OCI-LY3 (cell line): ENCODE measurements around the gene YAF2.
A peak's percentile ranks its signal among the peaks of the same experiment; 100 is the strongest.

Experiments used
- H2AFZ ChIP-seq: fragments of 200-600, 300-600 bp; shearing (Covaris generic); 2 replicates; pipeline ENCODE4 v1.6.0; 2014; ENCODE audit warnings: antibody characterized with exemption, low read depth, low read length
- H3K27ac ChIP-seq: fragments of 200-600, 300-600 bp; sonication (generic); 2 replicates; pipeline ENCODE4 v1.5.1; 2014; ENCODE audit warnings: mild to moderate bottlenecking, low read length, moderate library complexity, mixed read lengths
- H3K27me3 ChIP-seq: fragments of 200-600, 300-600 bp; sonication (generic); 2 replicates; pipeline ENCODE4 v1.6.1; 2014; ENCODE audit warnings: low read depth, low read length, mixed read lengths
- H3K36me3 ChIP-seq: fragments of 200-600, 300-600 bp; sonication (generic); replicated peaks from 2 replicates; pipeline ENCODE3; 2014; ENCODE audit warnings: low read depth, low read length, mixed read lengths
- H3K4me1 ChIP-seq: fragments of 300-600, 200-600 bp; sonication (generic); 2 replicates; pipeline ENCODE4 v1.6.1; 2014; ENCODE audit warnings: low read length, mixed read lengths
- H3K4me2 ChIP-seq: fragments of 200-600, 300-600 bp; sonication (generic); 2 replicates; pipeline ENCODE4 v1.6.1; 2014; ENCODE audit warnings: low read length, mixed read lengths
- H3K4me3 ChIP-seq: fragments of 300-600, 200-600 bp; sonication (generic); 2 replicates; pipeline ENCODE4 v1.5.1; 2014; ENCODE audit warnings: antibody characterized with exemption, mild to moderate bottlenecking, low read length, moderate library complexity
- H3K79me2 ChIP-seq: fragments of 300-600, 200-600 bp; shearing (Covaris generic); 2 replicates; pipeline ENCODE4 v1.6.1; 2014; ENCODE audit warnings: mild to moderate bottlenecking, low read length, mixed read lengths
- H3K9ac ChIP-seq: fragments of 300-600, 200-600 bp; shearing (Covaris generic); 2 replicates; pipeline ENCODE4 v1.6.0; 2014; ENCODE audit warnings: mild to moderate bottlenecking, low read length, moderate library complexity
- H3K9me3 ChIP-seq: fragments of 200-600, 300-600 bp; shearing (Covaris generic); 2 replicates; pipeline ENCODE4 v1.6.1; 2014; ENCODE audit warnings: low read length, mixed read lengths; ENCODE audit not compliant: insufficient read depth
- H4K20me1 ChIP-seq: fragments of 200-600, 300-600 bp; sonication (generic); 2 replicates; pipeline ENCODE4 v1.6.1; 2016; ENCODE audit warnings: low read length, mixed read lengths; ENCODE audit not compliant: insufficient read depth
- EZH2phosphoT487 ChIP-seq: fragments of 200-600 bp; shearing (Covaris generic); IDR thresholded peaks from 2 replicates; pipeline ENCODE4 v1.6.1; 2018; ENCODE audit warnings: antibody characterized with exemption, mixed run types, low read depth
- TF ChIP-seq, protein P1 (sequence below): fragments of 200-600, 300-600 bp; sonication (generic); IDR thresholded peaks from 2 replicates; pipeline ENCODE4 v1.5.1; 2014; ENCODE audit warnings: antibody characterized with exemption, low read length, low read depth

The YAF2 gene

DNA sequence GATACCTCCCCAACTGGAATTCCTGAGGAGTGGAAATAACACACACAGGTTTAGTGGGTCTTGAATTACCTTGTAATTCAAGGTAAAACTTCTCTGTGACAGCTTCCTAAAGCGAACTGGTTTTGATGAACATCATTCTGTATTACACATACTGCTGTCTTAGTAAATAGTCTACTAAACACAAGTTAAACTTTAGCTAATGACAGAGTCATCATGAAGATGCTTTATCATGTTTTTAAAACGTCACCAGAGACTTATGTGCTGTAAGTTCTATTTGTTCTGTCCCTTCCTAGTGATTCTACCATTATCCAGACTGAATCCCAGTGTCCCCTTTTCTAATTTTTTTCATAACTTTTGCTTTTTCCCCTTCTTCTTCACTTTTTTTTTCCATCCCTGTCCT lies 81.8 kb downstream of the YAF2 start:
- H3K27ac ChIP-seq = no peak overlapping the region
- no peak overlapping the region for H3K4me2 ChIP-seq
- no peaks in the 10 kb centered on the region for H3K4me1 ChIP-seq
- H2AFZ ChIP-seq = no peak overlapping the region
- H3K27me3 ChIP-seq = no peaks in the 10 kb centered on the region
- H3K79me2 ChIP-seq = no peaks in the 10 kb centered on the region
- H3K36me3 ChIP-seq = peaks cover 16% of the 10 kb centered on the region
- no peak overlapping the region for H3K4me3 ChIP-seq
- no peaks in the 10 kb centered on the region for H3K9me3 ChIP-seq
- no peak overlapping the region for H3K9ac ChIP-seq
- no peaks in the 10 kb centered on the region for H4K20me1 ChIP-seq
- TF ChIP-seq EZH2phosphoT487 = no peak

- Histone ChIP-seq H3K36me3 (no peaks in the 10 kb centered on the region), H3K9ac (peak overlapping the region; percentile 69; the same call in 1 of the 2 replicates), H3K79me2 (peaks cover 29% of the 10 kb centered on the region), H4K20me1 (peaks cover 15% of the 10 kb centered on the region; the same call in 1 of the 2 replicates), H3K4me2 (peak overlapping the region; percentile 90), H3K27me3 (no peaks in the 10 kb centered on the region), H2AFZ (peak overlapping the region; percentile 95), H3K4me1 (peaks cover 23% of the 10 kb centered on the region), H3K27ac (no peak overlapping the region), H3K9me3 (no peaks in the 10 kb centered on the region), H3K4me3 (peak overlapping the region; percentile 82)
- TF ChIP-seq EZH2phosphoT487 = no peak
- TF ChIP-seq, protein P1, sequence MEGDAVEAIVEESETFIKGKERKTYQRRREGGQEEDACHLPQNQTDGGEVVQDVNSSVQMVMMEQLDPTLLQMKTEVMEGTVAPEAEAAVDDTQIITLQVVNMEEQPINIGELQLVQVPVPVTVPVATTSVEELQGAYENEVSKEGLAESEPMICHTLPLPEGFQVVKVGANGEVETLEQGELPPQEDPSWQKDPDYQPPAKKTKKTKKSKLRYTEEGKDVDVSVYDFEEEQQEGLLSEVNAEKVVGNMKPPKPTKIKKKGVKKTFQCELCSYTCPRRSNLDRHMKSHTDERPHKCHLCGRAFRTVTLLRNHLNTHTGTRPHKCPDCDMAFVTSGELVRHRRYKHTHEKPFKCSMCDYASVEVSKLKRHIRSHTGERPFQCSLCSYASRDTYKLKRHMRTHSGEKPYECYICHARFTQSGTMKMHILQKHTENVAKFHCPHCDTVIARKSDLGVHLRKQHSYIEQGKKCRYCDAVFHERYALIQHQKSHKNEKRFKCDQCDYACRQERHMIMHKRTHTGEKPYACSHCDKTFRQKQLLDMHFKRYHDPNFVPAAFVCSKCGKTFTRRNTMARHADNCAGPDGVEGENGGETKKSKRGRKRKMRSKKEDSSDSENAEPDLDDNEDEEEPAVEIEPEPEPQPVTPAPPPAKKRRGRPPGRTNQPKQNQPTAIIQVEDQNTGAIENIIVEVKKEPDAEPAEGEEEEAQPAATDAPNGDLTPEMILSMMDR = peak; percentile 26; the same call in 1 of the 2 replicates
Measured at GRCh38 chr12:42145552-42146215, 92.4 kb downstream of the YAF2 start.

DNA sequence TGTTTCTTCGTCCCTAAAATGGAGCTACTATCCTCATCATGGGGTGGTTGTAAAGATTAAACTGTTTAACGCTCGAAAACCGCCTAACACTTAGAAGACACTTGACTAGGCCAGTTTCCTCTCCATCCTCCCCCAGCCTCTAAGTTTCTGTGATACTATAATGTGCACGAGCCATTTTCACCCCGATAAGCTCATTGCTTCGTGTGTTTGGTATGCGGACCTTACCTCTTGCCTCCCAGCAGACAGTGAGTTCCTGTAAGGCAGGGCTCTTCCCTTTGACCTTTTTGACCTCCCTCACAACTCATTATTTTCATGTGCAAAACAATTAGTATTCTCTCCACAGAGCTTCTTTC lies 92.9 kb downstream of the YAF2 start:
- Histone ChIP-seq H4K20me1 (peaks cover 19% of the 10 kb centered on the region; the same call in 1 of the 2 replicates), H3K4me2 (peak overlapping the region; percentile 90), H3K36me3 (no peaks in the 10 kb centered on the region), H3K9ac (peak overlapping the region; percentile 69), H3K27ac (0 out of 2 replicates have a peak overlapping the region, but pooled peaks have one; percentile 14), H2AFZ (peak overlapping the region; percentile 95), H3K9me3 (no peaks in the 10 kb centered on the region), H3K4me3 (peak overlapping the region; percentile 82), H3K79me2 (peaks cover 34% of the 10 kb centered on the region), H3K27me3 (no peaks in the 10 kb centered on the region), H3K4me1 (peaks cover 23% of the 10 kb centered on the region)
- TF ChIP-seq, protein P1 = no peak
- TF ChIP-seq EZH2phosphoT487 = no peak

DNA sequence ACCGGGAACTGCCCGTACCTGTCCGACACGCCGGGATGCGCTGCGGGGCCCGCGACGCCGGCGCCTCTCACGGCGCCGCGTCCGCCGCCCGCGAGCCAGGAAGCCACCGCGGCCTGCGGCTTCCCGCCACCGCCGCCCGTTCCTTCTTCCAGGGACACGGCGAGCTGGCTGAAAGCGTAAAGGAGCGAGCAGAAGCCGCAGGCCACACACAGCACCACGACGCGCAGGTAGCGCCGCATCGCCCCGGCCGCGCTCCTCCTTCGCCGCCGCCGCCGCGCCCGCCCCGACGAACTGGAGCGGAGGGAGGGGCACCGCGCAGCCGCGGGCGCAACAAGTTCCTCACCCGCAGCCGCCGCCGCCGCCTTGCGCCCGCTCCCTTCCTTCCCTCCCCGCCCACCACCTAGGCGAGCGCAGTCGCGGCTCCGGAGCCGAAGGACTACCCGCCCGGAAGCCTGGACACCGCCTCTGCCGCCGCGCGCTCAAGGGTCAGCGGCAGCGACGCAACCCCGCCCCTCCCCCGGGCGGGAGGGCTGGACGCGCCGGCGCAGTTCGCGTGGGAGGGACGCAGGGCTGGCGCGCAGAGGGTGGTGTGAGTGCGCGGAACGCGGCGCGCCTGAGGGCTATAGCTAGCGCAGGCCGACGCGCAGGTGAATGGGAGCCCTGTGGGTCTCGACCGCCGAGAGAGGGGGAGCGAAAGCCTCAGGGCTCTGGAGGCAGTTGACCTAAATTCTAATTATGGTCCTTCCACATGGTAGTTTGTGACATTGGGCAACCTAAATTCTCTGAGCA lies 93.4 kb downstream of the YAF2 start, which contains the start of gene GXYLT1:
TSS of gene GXYLT1 (minus strand) at position 467 of the 789 bp plus-strand sequence. CDS start at position 239, 228 bp downstream.
- peak within 1 kb of the TSS; percentile 69 for H3K9ac ChIP-seq
- peak within 1 kb of the TSS; percentile 29 for H3K27ac ChIP-seq
- no peaks in the 10 kb centered on the region for H3K27me3 ChIP-seq
- H3K4me3 ChIP-seq = peak within 1 kb of the TSS; percentile 82
- peaks cover 19% of the 10 kb centered on the region; the same call in 1 of the 2 replicates for H4K20me1 ChIP-seq
- no peaks in the 10 kb centered on the region for H3K36me3 ChIP-seq
- TF ChIP-seq, protein P1 = no peak
- no peak for TF ChIP-seq EZH2phosphoT487
- peaks cover 23% of the 10 kb centered on the region for H3K4me1 ChIP-seq
- H2AFZ ChIP-seq = peak within 1 kb of the TSS; percentile 95
- H3K4me2 ChIP-seq = peak within 1 kb of the TSS; percentile 90
- H3K9me3 ChIP-seq = no peaks in the 10 kb centered on the region
- H3K79me2 ChIP-seq = peaks cover 36% of the 10 kb centered on the region
